Mesenchymal stem cell (in vitro differentiated cells and primary cell): ENCODE measurements around the gene CFD. TPM values are rescaled to one million over a fixed set of nuclear protein-coding genes. Genes with fewer than 3 reads are reported as not detected.
A peak's percentile ranks its signal among the peaks of the same experiment; 100 is the strongest.

Experiments used
- DNase-seq: peaks from one replicate; pipeline ENCODE4 v3.0.0-alpha.2; 2013
- H2AFZ ChIP-seq: one replicate; pipeline ENCODE4 v1.6.1; 2013; ENCODE audit warnings: low read depth, mild to moderate bottlenecking, control low read depth, inconsistent platforms, low read length, moderate library complexity
- H2AK5ac ChIP-seq: 2 replicates; pipeline ENCODE4 v1.6.1; 2013; ENCODE audit warnings: low read length, moderate library complexity, mild to moderate bottlenecking, inconsistent platforms; ENCODE audit not compliant: severe bottlenecking
- H2BK120ac ChIP-seq: one replicate; pipeline ENCODE4 v1.6.1; 2013; ENCODE audit warnings: low read depth, mild to moderate bottlenecking, inconsistent platforms, low read length, moderate library complexity
- H2BK12ac ChIP-seq, 2 experiments: one replicate each; pipeline ENCODE4 v1.6.1; 2013; ENCODE audit warnings: inconsistent platforms in 2 of 2, low read length in 2 of 2, mild to moderate bottlenecking in 2 of 2, moderate library complexity in 2 of 2, control low read depth in 1 of 2
- H2BK15ac ChIP-seq: one replicate; pipeline ENCODE4 v1.6.1; 2013; ENCODE audit warnings: mild to moderate bottlenecking, low read depth, inconsistent platforms; ENCODE audit not compliant: poor library complexity, severe bottlenecking
- H2BK5ac ChIP-seq: 2 replicates; pipeline ENCODE4 v1.6.1; 2013; ENCODE audit warnings: low read depth, mild to moderate bottlenecking, low read length, control low read depth, inconsistent platforms; ENCODE audit not compliant: poor library complexity, severe bottlenecking
- H3K14ac ChIP-seq, 2 experiments: one replicate each; pipeline ENCODE4 v1.6.1; 2013; ENCODE audit warnings: inconsistent platforms in 2 of 2, low read length in 2 of 2, control low read depth in 1 of 2, mild to moderate bottlenecking in 1 of 2, moderate library complexity in 1 of 2
- H3K18ac ChIP-seq, 2 experiments: one replicate each; pipeline ENCODE4 v1.6.1; 2013; ENCODE audit warnings: inconsistent platforms in 2 of 2, low read length in 2 of 2, control low read depth in 1 of 2, low read depth in 1 of 2, mild to moderate bottlenecking in 1 of 2
- H3K23ac ChIP-seq, 2 experiments: one replicate each; pipeline ENCODE4 v1.6.1; 2013; ENCODE audit warnings: inconsistent platforms in 2 of 2, low read length in 2 of 2, mild to moderate bottlenecking in 2 of 2, moderate library complexity in 2 of 2, control low read depth in 1 of 2
- H3K27ac ChIP-seq: 2 replicates; pipeline ENCODE4 v1.5.1; 2013; ENCODE audit warnings: mild to moderate bottlenecking, moderate library complexity, low read length, control low read depth, inconsistent platforms; ENCODE audit not compliant: poor library complexity, severe bottlenecking
- H3K27me3 ChIP-seq, 2 experiments: 2 replicates each; pipeline versions ENCODE4 v1.6.1 to v1.7.0; 2013; ENCODE audit warnings: low read length in 2 of 2, mild to moderate bottlenecking in 2 of 2, moderate library complexity in 2 of 2, control low read depth in 1 of 2, inconsistent platforms in 1 of 2; ENCODE audit not compliant: control insufficient read depth in 1 of 2, insufficient read depth in 1 of 2
- H3K36me3 ChIP-seq, 2 experiments: 2 replicates each; pipeline versions ENCODE4 v1.6.1 to v1.7.0; 2013; ENCODE audit warnings: low read length in 2 of 2, control low read depth in 1 of 2, inconsistent platforms in 1 of 2, low read depth in 1 of 2, mild to moderate bottlenecking in 1 of 2; ENCODE audit not compliant: insufficient read depth in 2 of 2, control insufficient read depth in 1 of 2
- H3K4ac ChIP-seq, 2 experiments: one replicate each; pipeline ENCODE4 v1.6.1; 2013; ENCODE audit warnings: inconsistent platforms in 2 of 2, low read length in 2 of 2, mild to moderate bottlenecking in 2 of 2, moderate library complexity in 2 of 2, control low read depth in 1 of 2, low read depth in 1 of 2
- H3K4me1 ChIP-seq: 2 replicates; pipeline ENCODE4 v1.6.1; 2013; ENCODE audit warnings: low read depth, low read length, control low read depth; ENCODE audit not compliant: control insufficient read depth, insufficient read depth
- H3K4me2 ChIP-seq: 2 replicates; pipeline ENCODE4 v1.6.1; 2013; ENCODE audit warnings: low read length, mild to moderate bottlenecking, inconsistent platforms; ENCODE audit not compliant: poor library complexity, severe bottlenecking
- H3K4me3 ChIP-seq, 2 experiments: 2 replicates each; pipeline versions ENCODE4 v1.5.1 to v1.7.0; 2013; ENCODE audit warnings: low read length in 2 of 2, mild to moderate bottlenecking in 2 of 2, control low read depth in 1 of 2, low read depth in 1 of 2; ENCODE audit not compliant: insufficient read depth in 1 of 2
- H3K79me1 ChIP-seq: replicated peaks from 2 replicates; pipeline ENCODE4 v1.6.1; 2013; ENCODE audit warnings: mild to moderate bottlenecking, control low read depth, low read length, inconsistent platforms; ENCODE audit not compliant: poor library complexity, severe bottlenecking
- H3K9ac ChIP-seq: 2 replicates; pipeline ENCODE4 v1.7.0; 2013; ENCODE audit warnings: mild to moderate bottlenecking, low read length, moderate library complexity
- H3K9me3 ChIP-seq: 2 replicates; pipeline ENCODE4 v1.7.0; 2013; ENCODE audit warnings: mild to moderate bottlenecking, low read length; ENCODE audit not compliant: control insufficient read depth
- H4K8ac ChIP-seq: one replicate; pipeline ENCODE4 v1.6.1; 2013; ENCODE audit warnings: inconsistent platforms, mild to moderate bottlenecking, low read length, moderate library complexity
- H4K91ac ChIP-seq: one replicate; pipeline ENCODE4 v1.6.1; 2013; ENCODE audit warnings: mild to moderate bottlenecking, low read length, inconsistent platforms
- WGBS: methylation state at CpG from one replicate; pipeline ENCODE4 v1.1.7; 2013; ENCODE audit warnings: mixed read lengths; 5-methylcytosine and 5-hydroxymethylcytosine counted together
- polyA plus RNA-seq, 2 experiments: library from polyadenylated mRNA; stranded (reverse); fragments of 200-250 nt; gene quantifications; one replicate each; pipeline ENCODE4 v1.2.3, GENCODE V29; 2013

Gene CFD
- polyA plus RNA-seq (2013, experiment 1 of 2): 0.30 TPM
- 0.51 TPM for polyA plus RNA-seq (2013, experiment 2 of 2)

DNA sequence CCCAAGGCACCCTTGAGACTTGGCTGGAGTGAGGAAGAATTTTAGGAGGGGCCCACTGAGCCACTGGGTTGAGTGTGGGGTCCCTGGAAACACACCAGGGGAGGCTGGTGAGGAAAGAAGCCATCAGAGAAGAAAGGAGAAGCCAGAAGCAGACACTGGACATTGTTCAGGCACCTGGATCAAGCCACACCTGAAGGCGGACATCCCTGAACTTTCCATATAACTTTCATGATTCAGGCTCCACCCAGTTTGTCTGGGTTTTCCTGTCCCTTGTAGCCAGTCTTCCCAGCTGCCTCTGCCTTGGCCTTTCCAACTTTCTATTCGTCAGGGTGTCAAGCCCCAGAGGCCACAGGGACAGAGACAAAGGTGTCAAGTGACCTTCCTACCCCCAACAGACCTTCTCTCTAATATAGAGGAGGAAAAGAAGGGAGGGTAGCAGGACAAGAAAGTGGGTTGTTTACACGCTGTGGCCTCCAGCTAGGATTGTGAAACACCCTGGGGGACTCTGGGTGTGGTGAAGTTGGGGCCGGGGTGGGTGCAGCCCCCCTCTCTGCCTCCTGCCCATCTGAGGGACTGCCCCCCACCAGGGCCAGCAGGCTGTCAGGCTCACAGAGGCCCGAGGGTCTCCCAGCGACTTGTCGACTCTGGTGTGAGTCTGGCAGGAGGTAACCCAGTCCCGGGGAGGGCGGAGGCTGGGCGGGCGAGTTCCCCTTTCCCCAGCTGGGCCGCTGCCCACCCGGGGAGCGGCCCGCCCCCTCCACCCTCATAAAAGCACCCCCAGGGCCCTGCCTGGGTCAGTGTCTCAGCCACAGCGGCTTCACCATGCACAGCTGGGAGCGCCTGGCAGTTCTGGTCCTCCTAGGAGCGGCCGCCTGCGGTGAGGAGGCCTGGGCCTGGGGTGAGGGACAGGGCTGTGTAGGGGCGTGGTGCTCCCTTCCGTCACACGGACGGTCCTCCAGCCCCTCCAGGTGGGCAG is at the start of gene CFD:
Gene CFD (plus strand): TSS at position 797 of the 976 bp plus-strand sequence. CDS start 26 bp downstream, at position 823.
- H2BK5ac ChIP-seq: no peak within 1 kb of the TSS
- H3K4me1 ChIP-seq: peaks cover 30% of the 10 kb centered on the region
- peak within 1 kb of the TSS; percentile 78 for H3K9ac ChIP-seq
- no peak within 1 kb of the TSS for H2AFZ ChIP-seq
- 73% methylated on average over 16 of the region's 24 CpGs for WGBS
- H3K79me1 ChIP-seq: no peaks in the 10 kb centered on the region
- H3K4ac ChIP-seq: no peak within 1 kb of the TSS
- peaks cover 0 to 3% of the 10 kb centered on the region in 2 experiments for H3K36me3 ChIP-seq
- H3K23ac ChIP-seq: no peak within 1 kb of the TSS
- H3K27me3 ChIP-seq: no peaks in the 10 kb centered on the region
- peak within 1 kb of the TSS; percentile 58 to 77 for H3K4me3 ChIP-seq
- no peak within 1 kb of the TSS for H3K18ac ChIP-seq
- no peak within 1 kb of the TSS for H2BK12ac ChIP-seq
- H4K91ac ChIP-seq: peak within 1 kb of the TSS; percentile 14
- H2AK5ac ChIP-seq: peak within 1 kb of the TSS; percentile 36
- H3K14ac ChIP-seq: no peak within 1 kb of the TSS
- no peak within 1 kb of the TSS for H2BK120ac ChIP-seq
- H4K8ac ChIP-seq: no peak within 1 kb of the TSS
- DNase-seq: no peak
- no peaks in the 10 kb centered on the region for H3K9me3 ChIP-seq
- H3K27ac ChIP-seq: no peak within 1 kb of the TSS
- peak within 1 kb of the TSS; percentile 94 for H3K4me2 ChIP-seq
- H2BK15ac ChIP-seq: peak within 1 kb of the TSS; percentile 48

DNA sequence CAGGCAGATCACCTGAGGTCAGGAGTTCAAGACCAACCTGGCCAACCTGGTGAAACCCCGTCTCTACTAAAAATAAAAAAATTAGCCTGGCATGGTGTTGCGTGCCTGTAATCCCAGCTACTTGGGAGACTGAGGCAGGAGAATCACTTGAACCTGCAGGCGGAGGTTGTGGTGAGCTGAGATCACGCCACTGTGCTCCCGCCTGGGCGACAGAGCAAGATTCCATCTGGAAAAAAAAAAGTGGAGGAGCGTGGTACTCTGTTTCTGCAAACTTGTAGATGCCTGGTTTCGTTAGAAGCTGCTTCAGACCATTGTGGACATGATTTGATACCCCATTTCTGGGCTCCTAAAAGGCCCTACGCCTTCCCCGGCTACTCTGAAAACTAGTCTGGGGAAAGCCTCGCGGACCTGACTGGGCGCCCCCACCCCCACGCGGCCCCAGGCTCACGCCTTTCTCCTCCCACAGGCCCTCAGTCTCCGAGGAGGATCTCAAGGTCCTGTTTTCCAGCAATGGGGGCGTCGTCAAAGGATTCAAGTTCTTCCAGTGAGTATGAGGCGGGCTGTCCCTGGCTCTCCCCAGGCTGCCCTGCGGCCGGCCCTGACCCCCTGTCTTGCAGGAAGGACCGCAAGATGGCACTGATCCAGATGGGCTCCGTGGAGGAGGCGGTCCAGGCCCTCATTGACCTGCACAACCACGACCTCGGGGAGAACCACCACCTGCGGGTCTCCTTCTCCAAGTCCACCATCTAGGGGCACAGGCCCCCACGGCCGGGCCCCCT is 49.2 kb upstream of the CFD start:
- Histone ChIP-seq H3K18ac (no peak overlapping the region), H3K27me3 (no peaks in the 10 kb centered on the region), H2BK120ac (no peak overlapping the region), H2BK15ac (no peak overlapping the region), H4K91ac (no peak overlapping the region), H3K4ac (no peak overlapping the region), H3K27ac (no peak overlapping the region), H4K8ac (no peak overlapping the region), H3K9me3 (no peaks in the 10 kb centered on the region), H3K14ac (no peak overlapping the region), H2AFZ (no peak overlapping the region), H3K9ac (no peak overlapping the region), H3K4me1 (no peaks in the 10 kb centered on the region), H3K79me1 (peaks cover 7% of the 10 kb centered on the region), H2BK5ac (no peak overlapping the region), H3K36me3 (peaks cover 61 to 99% of the 10 kb centered on the region in 2 experiments), H2BK12ac (no peak overlapping the region), H2AK5ac (no peak overlapping the region), H3K23ac (no peak overlapping the region), H3K4me3 (no peak overlapping the region), H3K4me2 (no peak overlapping the region)
- 94% methylated on average over 30 of the region's 30 CpGs for WGBS
- no peak for DNase-seq

DNA sequence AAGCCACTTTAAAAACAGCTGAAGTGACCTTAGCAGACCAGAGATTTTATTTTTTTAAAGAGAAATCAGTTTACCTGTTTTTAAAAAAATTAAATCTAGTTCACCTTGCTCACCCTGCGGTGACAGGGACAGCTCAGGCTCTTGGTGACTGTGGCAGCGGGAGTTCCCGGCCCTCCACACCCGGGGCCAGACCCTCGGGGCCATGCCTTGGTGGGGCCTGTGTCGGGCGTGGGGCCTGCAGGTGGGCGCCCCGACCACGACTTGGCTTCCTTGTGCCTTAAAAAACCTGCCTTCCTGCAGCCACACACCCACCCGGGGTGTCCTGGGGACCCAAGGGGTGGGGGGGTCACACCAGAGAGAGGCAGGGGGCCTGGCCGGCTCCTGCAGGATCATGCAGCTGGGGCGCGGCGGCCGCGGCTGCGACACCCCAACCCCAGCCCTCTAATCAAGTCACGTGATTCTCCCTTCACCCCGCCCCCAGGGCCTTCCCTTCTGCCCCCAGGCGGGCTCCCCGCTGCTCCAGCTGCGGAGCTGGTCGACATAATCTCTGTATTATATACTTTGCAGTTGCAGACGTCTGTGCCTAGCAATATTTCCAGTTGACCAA is 48.5 kb upstream of the CFD start:
- H3K36me3 ChIP-seq: peaks cover 62 to 99% of the 10 kb centered on the region in 2 experiments
- no peak overlapping the region for H3K27ac ChIP-seq
- H2BK15ac ChIP-seq: no peak overlapping the region

More for the DNA sequence above, 48.5 kb upstream of the CFD start:
- Histone ChIP-seq H3K4me2 (no peak overlapping the region), H4K8ac (no peak overlapping the region), H3K79me1 (peaks cover 7% of the 10 kb centered on the region), H3K9ac (no peak overlapping the region), H3K27me3 (no peaks in the 10 kb centered on the region), H2BK120ac (no peak overlapping the region), H3K23ac (no peak overlapping the region), H4K91ac (no peak overlapping the region), H3K4me1 (no peaks in the 10 kb centered on the region), H2AK5ac (no peak overlapping the region), H3K9me3 (no peaks in the 10 kb centered on the region), H2BK5ac (no peak overlapping the region), H3K4me3 (no peak overlapping the region), H3K18ac (no peak overlapping the region), H3K4ac (no peak overlapping the region), H2BK12ac (no peak overlapping the region), H2AFZ (no peak overlapping the region), H3K14ac (no peak overlapping the region)
- DNase-seq: no peak
- 98% methylated on average over 24 of the region's 25 CpGs for whole genome bisulfite sequencing
